GM13976 (cell line): ENCODE results near the gene NOXA1.

Experiments
- DNase-seq: peaks from one replicate; pipeline ENCODE4 v3.0.0; 2012; ENCODE audit warnings: low spot score
- in situ Hi-C: fragments of 300-500 bp; cut with MboI; formaldehyde crosslinking; loops from one replicate; pipeline ENCODE4 v1.12.0; 2022; ENCODE audit warnings: low sequenced_read_pairs, mixed read lengths, inconsistent platforms; ENCODE audit not compliant: unreplicated experiment
- TF ChIP-seq, protein P1 (sequence below): IDR thresholded peaks from 2 replicates; pipeline ENCODE4 v1.5.1; 2012; ENCODE audit warnings: borderline replicate concordance, mild to moderate bottlenecking; ENCODE audit not compliant: insufficient read depth; ENCODE audit errors: extremely low read depth, missing control alignments, control extremely low read depth

Gene NOXA1

DNA sequence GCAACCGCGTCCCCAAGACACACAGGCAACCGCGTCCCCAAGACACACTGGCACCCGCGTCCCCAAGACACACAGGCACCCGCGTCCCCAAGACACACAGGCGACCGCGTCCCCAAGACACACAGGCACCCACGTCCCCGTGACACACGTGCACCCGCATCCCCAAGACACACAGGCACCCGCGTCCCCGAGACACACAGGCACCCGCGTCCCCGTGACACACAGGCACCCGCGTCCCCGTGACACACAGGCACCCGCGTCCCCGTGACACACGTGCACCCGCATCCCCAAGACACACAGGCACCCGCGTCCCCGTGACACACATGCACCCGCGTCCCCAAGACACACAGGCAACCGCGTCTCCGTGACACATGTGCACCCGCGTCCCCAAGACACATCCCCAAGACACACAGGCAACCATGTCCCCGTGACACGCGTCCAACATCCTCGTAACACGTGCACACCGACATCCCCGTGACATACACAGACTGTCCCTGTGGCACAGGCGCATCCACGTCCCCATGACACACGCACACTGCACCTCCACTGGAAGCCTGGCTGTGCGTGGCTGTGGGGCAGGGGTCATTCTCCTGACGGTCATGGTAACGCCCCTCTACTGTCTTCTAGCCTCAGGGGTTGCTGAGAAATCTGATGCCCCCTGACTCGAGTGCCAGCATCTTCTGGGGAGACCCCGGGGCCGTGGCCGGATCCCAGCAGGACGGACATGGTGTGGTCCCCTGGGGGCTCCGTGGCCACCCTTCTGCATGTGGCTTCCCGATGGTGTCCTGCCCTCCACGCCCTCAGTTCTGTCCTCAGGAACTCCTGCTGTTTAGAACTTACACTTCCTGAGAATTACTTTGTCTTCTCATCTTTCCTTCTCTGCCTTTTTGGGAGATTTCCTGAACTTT is 24.4 kb upstream of the NOXA1 start:
- no peak for DNase-seq
- TF ChIP-seq, protein P1, sequence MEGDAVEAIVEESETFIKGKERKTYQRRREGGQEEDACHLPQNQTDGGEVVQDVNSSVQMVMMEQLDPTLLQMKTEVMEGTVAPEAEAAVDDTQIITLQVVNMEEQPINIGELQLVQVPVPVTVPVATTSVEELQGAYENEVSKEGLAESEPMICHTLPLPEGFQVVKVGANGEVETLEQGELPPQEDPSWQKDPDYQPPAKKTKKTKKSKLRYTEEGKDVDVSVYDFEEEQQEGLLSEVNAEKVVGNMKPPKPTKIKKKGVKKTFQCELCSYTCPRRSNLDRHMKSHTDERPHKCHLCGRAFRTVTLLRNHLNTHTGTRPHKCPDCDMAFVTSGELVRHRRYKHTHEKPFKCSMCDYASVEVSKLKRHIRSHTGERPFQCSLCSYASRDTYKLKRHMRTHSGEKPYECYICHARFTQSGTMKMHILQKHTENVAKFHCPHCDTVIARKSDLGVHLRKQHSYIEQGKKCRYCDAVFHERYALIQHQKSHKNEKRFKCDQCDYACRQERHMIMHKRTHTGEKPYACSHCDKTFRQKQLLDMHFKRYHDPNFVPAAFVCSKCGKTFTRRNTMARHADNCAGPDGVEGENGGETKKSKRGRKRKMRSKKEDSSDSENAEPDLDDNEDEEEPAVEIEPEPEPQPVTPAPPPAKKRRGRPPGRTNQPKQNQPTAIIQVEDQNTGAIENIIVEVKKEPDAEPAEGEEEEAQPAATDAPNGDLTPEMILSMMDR = no peak
- in situ Hi-C loops = no loop called here

GRCh38 chr9:137402746-137403145 is 20.4 kb upstream of the NOXA1 start:
- no peak for DNase-seq
- TF ChIP-seq, protein P1 = no peak
- in situ Hi-C loops = no loop called here

DNA sequence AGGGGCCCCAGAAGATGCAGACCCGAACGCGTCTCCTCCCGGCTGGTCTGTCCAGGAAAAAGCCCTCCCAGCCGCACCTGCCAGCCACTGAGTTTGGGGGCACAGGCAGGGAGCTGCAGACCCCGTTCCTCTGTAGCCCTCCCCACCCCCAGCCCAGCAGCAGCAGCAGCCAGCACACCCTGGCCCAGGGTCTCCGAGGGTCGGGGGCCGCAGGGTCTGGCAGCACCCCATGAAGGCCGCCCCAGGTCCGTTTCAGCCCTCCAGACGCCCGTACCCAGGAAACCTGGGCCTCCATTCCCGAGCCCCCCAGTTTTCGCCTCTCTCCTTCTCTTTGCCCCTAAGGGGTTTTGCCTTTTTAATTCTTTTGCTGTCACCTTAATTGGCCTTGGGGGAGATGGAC is 19.9 kb upstream of the NOXA1 start:
- TF ChIP-seq, protein P1 = no peak
- no peak for DNase-seq
- in situ Hi-C loops = no loop called here

- TF ChIP-seq, protein P1 = no peak
- no peak for DNase-seq
- in situ Hi-C loops = loop anchor here (5.0 kb wide), 1 partner anchor 113 kb away; no protein-coding TSS in a partner anchor
These were observed 18.1 kb upstream of the NOXA1 start for GRCh38 chr9:137404961-137405567.

DNA sequence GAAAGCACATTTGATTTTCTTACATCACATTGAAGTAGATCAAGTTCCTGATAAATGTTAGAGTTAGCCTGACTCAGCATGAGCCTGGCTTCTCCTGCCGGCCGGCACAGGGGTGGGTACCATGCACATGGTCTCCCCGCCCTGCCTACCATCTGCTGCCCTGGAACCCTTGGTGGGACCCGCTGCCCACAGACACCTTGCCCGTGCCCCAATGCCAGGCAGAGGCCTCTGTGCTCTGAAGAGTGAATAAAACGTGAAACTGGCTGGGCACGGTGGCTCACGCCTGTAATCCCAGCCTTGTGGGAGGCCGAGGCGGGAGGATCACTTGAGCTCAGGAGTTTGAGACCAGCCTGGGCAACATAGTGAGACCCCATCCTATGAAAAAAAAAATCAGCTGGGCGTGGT is 17.5 kb upstream of the NOXA1 start:
- in situ Hi-C loops = loop anchor here (5.0 kb wide), 1 partner anchor 113 kb away; no protein-coding TSS in a partner anchor
- TF ChIP-seq, protein P1 = no peak
- DNase-seq = no peak

DNA sequence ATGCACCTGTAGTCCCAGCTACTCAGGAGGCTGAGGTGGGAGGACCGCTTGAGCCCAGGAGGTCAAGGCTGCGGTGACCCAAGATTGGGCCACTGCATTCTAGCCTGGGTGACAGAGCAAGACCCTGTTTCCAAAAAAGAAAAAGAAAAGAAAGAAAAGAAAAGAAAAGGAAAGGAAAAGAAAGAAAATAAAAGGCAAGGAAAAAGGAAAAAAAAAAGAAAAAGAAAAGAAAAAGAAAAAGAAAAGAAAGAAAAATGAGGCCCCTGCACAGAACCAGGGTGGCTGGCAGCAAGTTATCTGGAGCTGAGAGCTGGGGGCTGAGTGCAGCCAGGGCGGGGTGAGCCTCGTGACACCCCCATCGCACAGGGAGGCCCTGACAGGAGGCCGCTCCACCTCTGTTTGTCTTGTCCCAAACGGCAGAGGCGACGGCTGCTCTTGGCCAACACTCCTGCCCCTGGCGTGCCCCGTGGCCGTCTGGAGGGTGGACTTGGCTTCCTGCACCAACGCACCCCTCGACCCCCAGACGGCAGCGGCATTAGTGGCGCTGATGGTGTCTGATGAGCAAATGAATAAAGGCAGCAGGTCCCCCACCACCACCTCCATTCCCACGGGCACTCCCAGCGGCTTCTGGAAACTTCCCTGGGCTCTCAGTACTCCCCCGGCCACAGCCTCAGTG is 17.0 kb upstream of the NOXA1 start:
- TF ChIP-seq, protein P1 = no peak
- in situ Hi-C loops = loop anchor here (5.0 kb wide), 1 partner anchor 114 kb away; no protein-coding TSS in a partner anchor
- DNase-seq = no peak
